Measurements from ENCODE around the gene SYP. TPM values are rescaled to one million over a fixed set of nuclear protein-coding genes. Genes with fewer than 3 reads are reported as not detected.
A peak's percentile ranks its signal among the peaks of the same experiment; 100 is the strongest.

Gene SYP
- total RNA-seq, 8 experiments from 2014 or later = 0.92 to 144 (median 71.8) TPM

DNA sequence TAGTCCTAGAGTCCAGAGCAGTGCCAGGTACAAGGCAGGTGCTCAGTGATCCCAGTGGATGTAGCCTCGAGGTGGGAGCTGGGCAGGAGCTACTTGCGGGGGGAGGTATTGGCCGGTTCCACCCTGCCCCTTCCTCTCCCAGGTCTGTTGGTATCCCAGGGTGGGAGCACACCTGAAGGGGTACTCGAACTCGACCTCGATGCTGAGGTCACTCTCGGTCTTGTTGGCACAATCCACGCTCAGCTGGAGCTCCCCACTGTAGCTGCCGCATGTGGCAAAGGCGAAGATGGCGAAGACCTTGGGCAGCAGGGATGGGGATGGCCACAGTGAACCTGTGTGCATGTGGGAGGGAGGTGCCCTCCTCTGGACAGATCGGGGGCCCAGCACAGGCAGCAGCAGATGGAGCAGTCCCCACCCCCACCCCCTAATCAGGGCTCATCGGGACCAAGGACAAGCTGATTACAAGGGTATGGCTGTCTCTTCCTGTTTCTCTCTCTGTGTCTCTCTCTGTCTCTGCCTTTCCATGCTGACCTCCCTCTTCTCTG, 2.4 kb downstream of the SYP start:
- no peak overlapping the region for H3K27ac ChIP-seq
- WGBS, 10 experiments = 40% methylated on average over 1 of the region's 13 CpGs; no CpG with 5 or more reads in 9 of the 10 experiments
- no peak for ATAC-seq (replicated peaks in 6 of 8)
- in situ Hi-C loops (cut with MboI; ENCODE audit: low pct_unique_long_range_greater_than_20kb in 2 of 9, low sequenced_read_pairs in 9 of 9, unreplicated experiment in 9 of 9) = no loop called here
- no peak overlapping the region for H3K4me3 ChIP-seq
- H3K4me1 ChIP-seq (replicated peaks in 1 of 2) = peaks cover 4 to 5% of the 10 kb centered on the region in 2 donors

DNA sequence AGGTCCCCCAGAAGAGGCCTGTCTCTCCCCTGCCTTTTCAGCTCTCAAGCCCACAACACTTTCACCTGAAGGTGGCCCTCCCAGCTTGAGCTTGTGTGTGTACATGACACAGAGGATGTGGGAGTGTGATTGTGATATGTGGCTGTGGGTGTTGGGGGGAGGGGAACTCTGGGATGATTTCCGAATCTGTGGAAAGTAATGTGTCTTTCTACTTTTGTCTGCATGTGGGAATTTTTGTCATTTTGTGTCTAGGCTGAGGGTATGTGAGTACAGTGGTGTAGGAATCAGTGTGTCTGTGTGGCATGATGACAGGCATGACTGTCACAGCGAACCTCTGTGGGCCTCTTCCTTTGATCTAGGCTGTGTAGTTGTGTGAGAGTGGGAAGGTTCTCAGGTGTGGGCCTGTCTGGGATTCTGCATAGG, 6.4 kb downstream of the SYP start:
- Histone ChIP-seq H3K4me1 (replicated peaks in 1 of 2) (peaks cover 0 to 5% of the 10 kb centered on the region in 2 donors), H3K4me3 (no peak overlapping the region), H3K27ac (no peak overlapping the region)
- WGBS, 10 experiments = 67% methylated on average over 1 of the region's 2 CpGs; no CpG with 5 or more reads in 9 of the 10 experiments
- in situ Hi-C loops (cut with MboI; ENCODE audit: low pct_unique_long_range_greater_than_20kb in 2 of 9, low sequenced_read_pairs in 9 of 9, unreplicated experiment in 9 of 9) = no loop called here
- ATAC-seq (replicated peaks in 6 of 8) = no peak

DNA sequence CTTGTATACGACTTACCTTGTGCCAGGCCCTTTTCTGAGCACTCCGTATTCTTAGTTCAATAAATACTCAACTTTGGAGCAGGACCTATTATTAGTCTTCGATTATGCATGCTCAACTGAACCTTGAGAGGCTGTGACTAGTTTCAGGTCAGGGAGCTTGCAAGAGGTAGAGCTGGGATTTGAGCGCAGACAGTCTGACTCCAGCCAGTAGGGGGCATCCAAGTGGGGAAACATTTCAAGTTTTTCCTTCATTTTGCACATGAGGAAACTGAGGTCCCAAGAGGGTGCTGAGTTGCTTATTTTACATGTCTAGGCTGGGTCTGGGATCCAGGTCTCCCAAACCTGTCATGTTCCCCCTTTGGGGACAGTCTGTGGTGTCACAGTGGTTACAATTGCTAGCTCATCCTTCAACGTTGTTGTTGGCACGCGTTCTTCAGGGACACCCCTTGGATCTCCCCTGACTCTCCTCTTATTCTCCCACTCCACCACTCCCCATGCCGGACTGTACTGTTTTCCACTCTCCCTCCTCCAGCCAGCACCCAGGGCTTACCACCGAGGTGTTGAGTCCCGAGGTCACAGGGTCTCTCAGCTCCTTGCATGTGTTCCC, 7.2 kb downstream of the SYP start:
- H3K27ac ChIP-seq = no peak overlapping the region
- 0 to 100% (median 59%) methylated on average over 1 to 3 of the region's 10 CpGs; no CpG with 5 or more reads in 2 of the 10 experiments for WGBS, 10 experiments
- in situ Hi-C loops (cut with MboI; ENCODE audit: low pct_unique_long_range_greater_than_20kb in 2 of 9, low sequenced_read_pairs in 9 of 9, unreplicated experiment in 9 of 9) = no loop called here
- ATAC-seq (replicated peaks in 6 of 8) = no peak
- peaks cover 0 to 5% of the 10 kb centered on the region in 2 donors for H3K4me1 ChIP-seq (replicated peaks in 1 of 2)
- no peak overlapping the region for H3K4me3 ChIP-seq

DNA sequence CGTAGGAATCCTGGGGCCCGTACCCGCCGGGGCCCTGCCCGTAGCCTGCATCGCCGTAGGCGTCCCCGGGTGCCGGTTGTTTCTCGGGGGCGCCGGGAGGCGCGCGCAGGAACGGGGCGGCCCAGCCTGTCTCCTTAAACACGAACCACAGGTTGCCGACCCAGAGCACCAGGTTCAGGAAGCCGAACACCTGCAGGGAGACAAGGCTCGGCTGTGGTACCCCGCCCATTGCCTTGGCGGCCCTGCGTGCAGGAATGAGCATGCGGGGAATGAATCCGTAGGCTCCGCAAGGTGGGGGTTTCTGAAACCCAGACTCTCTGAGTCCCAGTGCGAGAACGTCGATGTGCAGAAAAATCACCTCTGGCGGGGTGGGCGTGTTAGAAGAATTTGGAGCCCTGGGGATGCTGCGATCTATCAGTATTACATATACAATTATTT, 8.4 kb downstream of the SYP start:
- ATAC-seq (replicated peaks in 6 of 8) = peak in 2 of 8 experiments; percentile 1 to 6
- peaks cover 7 to 11% of the 10 kb centered on the region in 2 donors for H3K4me1 ChIP-seq (replicated peaks in 1 of 2)
- peak overlapping the region; percentile 82 to 91 for H3K27ac ChIP-seq
- H3K4me3 ChIP-seq = peak overlapping the region; percentile 43 to 93 (median 53)
- in situ Hi-C loops (cut with MboI; ENCODE audit: low pct_unique_long_range_greater_than_20kb in 2 of 9, low sequenced_read_pairs in 9 of 9, unreplicated experiment in 9 of 9) = no loop called here
- WGBS, 10 experiments = 0 to 23% (median 11%) methylated on average over 1 to 8 of the region's 34 CpGs; no CpG with 5 or more reads in 5 of the 10 experiments

DNA sequence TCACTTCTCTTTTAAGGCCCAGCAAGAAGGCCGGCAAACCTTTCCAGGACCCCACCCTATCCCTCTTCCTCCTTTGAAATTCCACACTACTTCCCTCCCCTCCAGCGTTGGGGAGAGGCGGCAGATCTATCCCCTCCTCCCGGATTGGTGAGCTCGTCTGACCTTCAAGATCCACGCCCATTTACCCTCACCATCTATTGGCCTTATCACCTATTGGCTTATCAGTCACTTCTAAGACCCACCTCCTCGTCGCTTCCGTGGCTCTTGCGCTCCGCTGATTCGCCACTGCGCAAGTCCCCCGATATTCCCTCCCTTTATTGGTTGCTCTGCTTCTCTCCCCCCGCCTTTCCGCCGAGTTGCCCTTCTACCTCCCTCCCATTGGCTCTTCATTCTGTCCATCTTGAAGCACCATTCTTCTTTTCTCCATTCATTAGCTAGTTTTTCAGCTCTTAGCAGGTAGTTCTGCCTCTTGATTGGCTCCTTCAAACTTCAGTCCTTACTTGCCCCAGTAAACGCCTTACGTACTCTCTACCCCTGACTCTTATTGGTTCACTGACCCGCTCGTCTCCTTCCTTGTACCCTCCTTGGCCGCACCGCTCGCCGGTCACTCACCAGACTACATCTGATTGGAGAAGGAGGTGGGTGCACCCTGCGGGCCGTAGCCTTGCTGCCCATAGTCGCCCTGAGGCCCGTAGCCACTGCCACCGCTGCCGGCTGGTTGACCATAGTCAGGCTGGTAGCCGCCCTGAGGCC, 9.0 kb downstream of the SYP start:
- peak; percentile 88 to 93 (median 91) for ATAC-seq (replicated peaks in 6 of 8)
- 0 to 51% (median 3%) methylated on average over 2 to 16 of the region's 32 CpGs; no CpG with 5 or more reads in 5 of the 10 experiments for WGBS, 10 experiments
- peak overlapping the region; percentile 43 to 93 (median 53) for H3K4me3 ChIP-seq
- in situ Hi-C loops (cut with MboI; ENCODE audit: low pct_unique_long_range_greater_than_20kb in 2 of 9, low sequenced_read_pairs in 9 of 9, unreplicated experiment in 9 of 9) = no loop called here
- peaks cover 13 to 17% of the 10 kb centered on the region in 2 donors for H3K4me1 ChIP-seq (replicated peaks in 1 of 2)
- peak overlapping the region; percentile 82 to 91 for H3K27ac ChIP-seq

DNA sequence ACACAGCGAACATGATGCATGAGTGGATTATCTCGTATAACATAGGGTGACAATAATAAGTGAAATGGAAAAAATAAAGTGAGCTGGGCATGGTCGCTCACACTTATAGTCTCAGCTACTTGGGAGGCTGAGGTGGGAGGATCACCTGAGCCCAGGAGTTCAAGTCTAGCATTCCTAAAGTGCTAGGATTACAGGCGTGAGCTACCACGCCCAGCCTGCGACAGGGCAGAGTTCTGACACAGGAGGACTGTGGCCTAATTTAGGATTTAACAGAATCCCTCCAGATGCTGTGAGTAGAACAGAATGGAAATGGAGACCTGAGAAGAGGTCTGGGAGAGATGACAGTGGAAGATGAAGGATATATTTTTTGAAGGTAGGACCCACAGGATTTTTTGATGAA, 10.4 kb downstream of the SYP start:
- no peak for ATAC-seq (replicated peaks in 6 of 8)
- Histone ChIP-seq H3K27ac (no peak overlapping the region), H3K4me3 (no peak overlapping the region), H3K4me1 (replicated peaks in 1 of 2) (peaks cover 24 to 26% of the 10 kb centered on the region in 2 donors)
- WGBS, 10 experiments = 48 to 100% (median 89%) methylated on average over 1 to 3 of the region's 6 CpGs; no CpG with 5 or more reads in 4 of the 10 experiments
- in situ Hi-C loops (cut with MboI; ENCODE audit: low pct_unique_long_range_greater_than_20kb in 2 of 9, low sequenced_read_pairs in 9 of 9, unreplicated experiment in 9 of 9) = no loop called here

DNA sequence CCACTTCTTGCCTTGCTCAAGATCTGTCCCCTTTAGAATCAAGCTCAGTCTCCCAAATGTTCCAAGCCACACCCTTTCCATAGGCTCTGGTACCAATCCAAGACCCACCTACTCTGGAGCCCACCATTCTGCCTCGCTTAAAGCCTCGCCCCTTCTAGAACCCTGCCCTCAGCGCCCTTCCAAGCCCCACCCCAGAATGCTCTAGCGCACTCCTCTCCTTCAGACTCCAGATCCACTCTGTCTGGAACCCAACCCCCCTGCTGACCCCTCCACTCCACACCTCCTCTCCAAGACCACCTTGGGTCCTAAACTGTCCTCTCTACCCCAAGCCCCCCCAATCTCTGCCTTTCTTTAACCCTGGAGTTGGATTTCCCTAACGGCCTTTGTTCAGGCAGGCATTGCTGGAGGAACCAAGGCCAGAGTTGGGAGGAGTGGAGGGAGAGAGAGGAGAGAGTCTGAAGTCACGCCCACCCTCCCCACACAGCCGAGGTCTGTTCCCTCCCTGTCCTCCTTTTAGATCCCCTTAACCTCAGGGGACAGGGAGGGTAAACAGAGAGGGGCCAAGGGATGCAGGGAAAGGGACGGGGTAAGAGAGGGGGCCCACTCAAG, 11.4 kb downstream of the SYP start:
- in situ Hi-C loops (cut with MboI; ENCODE audit: low pct_unique_long_range_greater_than_20kb in 2 of 9, low sequenced_read_pairs in 9 of 9, unreplicated experiment in 9 of 9) = no loop called here
- no CpG with 5 or more reads among the region's 8 CpGs for WGBS, 10 experiments
- no peak for ATAC-seq (replicated peaks in 6 of 8)
- Histone ChIP-seq H3K27ac (no peak overlapping the region), H3K4me1 (replicated peaks in 1 of 2) (peaks cover 26 to 27% of the 10 kb centered on the region in 2 donors), H3K4me3 (no peak overlapping the region)

DNA sequence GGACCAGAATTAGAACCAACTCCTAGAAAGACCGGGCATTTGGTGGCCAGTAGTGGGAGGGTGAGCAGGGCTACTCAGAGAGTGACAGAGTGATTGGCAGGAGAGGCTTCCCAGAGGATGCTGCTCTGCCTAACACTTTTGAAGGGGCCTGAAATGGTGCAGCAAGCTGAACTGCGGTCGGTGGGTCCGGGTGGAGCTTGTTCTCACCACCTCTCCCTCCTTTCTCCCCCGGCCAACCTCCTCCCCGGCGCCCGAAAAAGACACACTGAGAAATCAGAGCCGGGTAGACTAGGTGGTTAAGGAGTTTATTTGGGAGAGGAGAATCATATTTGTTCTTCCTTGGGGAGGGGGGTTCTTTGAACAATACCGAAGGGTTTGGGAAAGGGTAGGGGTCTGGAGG, 12.5 kb downstream of the SYP start:
- H3K4me3 ChIP-seq = no peak overlapping the region
- H3K4me1 ChIP-seq (replicated peaks in 1 of 2) = peaks cover 26 to 27% of the 10 kb centered on the region in 2 donors
- WGBS, 10 experiments = 60 to 90% methylated on average over 4 of the region's 10 CpGs; no CpG with 5 or more reads in 8 of the 10 experiments
- in situ Hi-C loops (cut with MboI; ENCODE audit: low pct_unique_long_range_greater_than_20kb in 2 of 9, low sequenced_read_pairs in 9 of 9, unreplicated experiment in 9 of 9) = no loop called here
- ATAC-seq (replicated peaks in 6 of 8) = no peak
- H3K27ac ChIP-seq = no peak overlapping the region

DNA sequence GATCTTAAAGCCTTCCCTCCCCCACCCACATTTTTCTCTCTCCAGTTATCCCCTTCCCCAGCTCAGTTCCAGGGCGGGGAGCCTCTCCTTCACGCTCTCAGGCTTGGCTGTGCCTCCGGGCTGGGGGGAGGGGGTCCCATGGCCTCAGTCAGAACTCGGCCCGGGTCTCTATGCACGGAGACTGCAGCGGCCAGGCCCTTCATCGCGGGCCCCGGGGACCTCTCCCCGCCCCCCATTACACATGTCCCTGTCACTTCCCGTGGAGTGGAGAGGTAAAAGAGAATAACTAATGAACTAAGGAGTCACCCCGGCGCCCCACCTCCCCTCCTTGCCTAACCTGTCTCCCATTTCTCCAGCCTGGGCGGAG, 13.0 kb downstream of the SYP start:
- Histone ChIP-seq H3K4me1 (replicated peaks in 1 of 2) (peaks cover 26 to 27% of the 10 kb centered on the region in 2 donors), H3K4me3 (no peak overlapping the region), H3K27ac (peak overlapping the region in 1 of 2 donors; percentile 78)
- in situ Hi-C loops (cut with MboI; ENCODE audit: low pct_unique_long_range_greater_than_20kb in 2 of 9, low sequenced_read_pairs in 9 of 9, unreplicated experiment in 9 of 9) = no loop called here
- no CpG with 5 or more reads among the region's 15 CpGs for WGBS, 10 experiments
- ATAC-seq (replicated peaks in 6 of 8) = no peak

DNA sequence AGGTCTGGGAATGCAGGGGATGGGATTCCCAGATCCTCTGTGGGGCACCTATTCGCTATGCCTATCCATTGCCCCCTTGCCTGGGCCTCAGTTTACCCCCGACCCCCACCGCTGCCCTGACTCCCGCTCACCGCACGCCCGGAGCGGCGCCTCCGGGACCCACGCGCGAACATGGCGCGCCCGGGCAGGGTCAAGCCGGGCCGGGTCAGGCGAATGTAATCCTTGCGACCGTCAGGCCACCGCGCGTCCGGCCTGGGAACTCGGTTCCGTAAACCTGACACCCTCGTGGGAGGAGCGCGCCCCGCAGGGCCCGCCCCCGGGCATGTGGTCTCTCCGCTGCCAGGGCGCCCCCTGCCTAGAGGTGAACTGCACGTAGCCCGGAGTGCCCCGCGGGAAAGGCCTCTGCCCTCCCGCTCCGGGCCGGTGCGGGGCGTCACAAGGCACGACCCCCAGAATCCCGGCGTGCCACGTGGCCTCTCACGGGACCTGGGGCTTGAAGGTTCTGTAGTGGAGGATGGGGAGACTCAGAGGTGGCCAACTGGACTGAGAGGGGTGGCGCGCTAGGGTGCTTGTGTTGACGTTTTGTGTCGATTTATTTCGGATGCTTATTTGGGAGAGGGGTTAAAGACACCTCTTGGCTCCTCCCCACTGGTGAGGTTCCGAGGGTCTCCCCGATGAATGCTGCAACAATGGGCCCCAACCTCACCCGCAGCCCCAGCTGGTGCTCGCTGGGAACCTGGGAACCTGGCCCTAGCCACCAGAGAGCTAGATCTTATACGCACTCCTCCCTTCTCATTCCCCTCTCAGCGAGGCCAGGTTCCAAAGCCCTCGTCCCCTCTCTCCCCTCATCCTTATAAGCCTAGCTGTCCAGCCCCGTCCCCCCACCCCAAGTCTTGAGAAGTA, 13.6 kb downstream of the SYP start, which contains the start of gene PRICKLE3:
Gene PRICKLE3 (minus strand): TSS at position 249 of the 903 bp plus-strand sequence. CDS start 76 bp downstream, at position 173.
- Histone ChIP-seq H3K4me3 (peak within 1 kb of the TSS in 3 of 5 donors; percentile 12 to 33 (median 24)), H3K4me1 (replicated peaks in 1 of 2) (peaks cover 26 to 27% of the 10 kb centered on the region in 2 donors), H3K27ac (peak within 1 kb of the TSS in 1 of 2 donors; percentile 78)
- 48 to 58% methylated on average over 4 to 5 of the region's 62 CpGs; no CpG with 5 or more reads in 8 of the 10 experiments for WGBS, 10 experiments
- ATAC-seq (replicated peaks in 6 of 8) = peak in 3 of 8 experiments; percentile 0 to 9 (median 5)
- in situ Hi-C loops (cut with MboI; ENCODE audit: low pct_unique_long_range_greater_than_20kb in 2 of 9, low sequenced_read_pairs in 9 of 9, unreplicated experiment in 9 of 9) = no loop called here

DNA sequence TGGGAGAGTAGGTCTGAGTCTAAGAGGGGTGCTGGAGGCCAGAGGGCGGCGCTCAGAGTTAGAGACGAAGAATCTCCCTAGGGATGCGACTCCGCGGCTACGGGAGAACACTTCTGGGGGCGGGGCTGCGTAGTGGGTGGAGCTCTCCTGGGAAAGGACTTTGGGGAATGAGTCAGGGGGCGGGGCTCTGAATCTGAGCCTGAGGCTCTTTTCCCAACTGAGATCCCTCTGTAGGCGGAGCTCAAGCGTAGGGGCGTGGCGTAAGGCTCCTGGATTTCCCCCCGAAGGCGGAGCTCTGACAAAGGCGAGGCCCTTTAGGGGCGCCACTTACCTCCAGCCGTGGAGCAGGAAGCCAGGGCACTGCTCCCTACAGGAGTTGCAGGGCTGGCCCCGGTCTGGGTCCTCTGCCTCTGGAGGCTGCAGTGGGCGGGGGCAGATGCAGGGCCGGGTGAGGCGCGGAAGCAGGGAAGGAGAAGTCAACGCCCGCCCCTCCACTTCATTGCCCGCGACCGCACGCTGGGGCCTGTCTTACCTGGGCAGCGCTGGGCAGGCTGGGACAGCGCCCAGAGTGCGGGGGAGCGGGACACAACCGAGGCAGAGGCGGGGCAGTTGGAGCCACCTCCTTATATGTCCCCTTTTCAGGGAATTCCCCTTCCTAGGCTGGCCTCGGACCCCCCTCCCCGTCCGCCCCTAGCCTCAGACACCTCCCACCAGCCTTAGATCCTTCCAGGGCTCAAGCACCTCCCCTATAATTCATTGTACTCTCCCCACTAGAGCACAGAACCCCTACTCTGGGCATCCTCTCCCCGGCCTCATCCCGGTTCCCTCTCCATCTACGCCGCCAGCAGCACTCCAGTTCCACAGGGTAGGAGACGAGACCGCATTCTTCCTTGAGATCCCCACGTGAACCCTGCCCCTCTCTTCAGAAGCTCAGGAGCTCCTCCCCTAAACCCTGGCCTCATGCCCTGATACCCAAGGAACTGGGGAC, 15.4 kb downstream of the SYP start:
- in situ Hi-C loops (cut with MboI; ENCODE audit: low pct_unique_long_range_greater_than_20kb in 2 of 9, low sequenced_read_pairs in 9 of 9, unreplicated experiment in 9 of 9) = no loop called here
- ATAC-seq (replicated peaks in 6 of 8) = peak; percentile 69 to 88 (median 82)
- peak overlapping the region; percentile 12 to 29 (median 21) for H3K4me3 ChIP-seq
- peaks cover 21 to 26% of the 10 kb centered on the region in 2 donors for H3K4me1 ChIP-seq (replicated peaks in 1 of 2)
- WGBS, 10 experiments = 50% methylated on average over 2 of the region's 46 CpGs; no CpG with 5 or more reads in 9 of the 10 experiments
- peak overlapping the region in 1 of 2 donors; percentile 60 for H3K27ac ChIP-seq
